Measurements from ENCODE around the gene GNPTG. TPM values are rescaled to one million over a fixed set of nuclear protein-coding genes. Genes with fewer than 3 reads are reported as not detected.

The GNPTG gene
- total and polyA plus RNA-seq, 2 of the 8 experiments (the other 6 are each of a cell fraction or from before 2014, with no cell fraction given): 26.2 to 51.2 TPM

DNA sequence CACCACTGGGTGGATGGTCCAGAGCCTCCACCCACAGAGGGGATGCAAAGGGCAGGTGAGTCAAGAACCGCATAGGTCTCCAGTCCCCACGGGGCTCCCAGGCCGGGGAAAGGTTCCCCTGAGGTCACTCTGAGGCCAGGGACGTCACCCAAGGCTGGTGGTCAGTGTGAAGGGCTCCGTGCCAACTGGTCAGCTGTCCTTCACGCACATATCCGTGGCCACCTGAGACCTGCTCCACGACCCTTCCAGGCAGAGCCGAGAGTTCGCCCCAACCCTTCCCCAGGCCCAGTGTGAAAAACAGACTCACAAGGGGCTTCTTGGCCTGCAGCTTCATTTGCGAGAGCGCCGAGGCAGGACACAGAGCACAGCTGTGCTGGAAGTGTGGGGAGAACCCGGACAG lies 2.8 kb upstream of the GNPTG start:
- Histone ChIP-seq H2BK120ac (replicated peaks; ENCODE audit: low read depth, low read length) (no peak overlapping the region), H3K56ac (replicated peaks; ENCODE audit: insufficient read length, low read depth, low read length) (no peak overlapping the region), H3K79me1 (ENCODE audit: low read depth, low read length) (peaks cover 14% of the 10 kb centered on the region), H4K5ac (ENCODE audit: insufficient read length, low read depth, low read length) (no peak overlapping the region), H3K79me2 (ENCODE audit: control insufficient read depth in 1 of 2, insufficient read depth in 2 of 2, low read length in 2 of 2) (peaks cover 0 to 29% of the 10 kb centered on the region in 2 experiments; a peak in 2 of 4 replicates), H2BK15ac (ENCODE audit: low read length) (no peak overlapping the region), H3K27ac (ENCODE audit: low read depth, low read length) (no peak overlapping the region), H3K4me1 (replicated peaks in 1 of 4; ENCODE audit: control insufficient read depth in 3 of 4, insufficient read depth in 4 of 4, low read length in 3 of 4) (peaks cover 0 to 7% (median 4%) of the 10 kb centered on the region in 4 experiments; a peak in 3 of 7 replicates), H3K9me3 (ENCODE audit: insufficient read depth in 2 of 2, low read depth in 1 of 2, low read length in 1 of 2) (no peaks in the 10 kb centered on the region), H3K27me3 (replicated peaks in 1 of 4; ENCODE audit: control insufficient read depth in 3 of 4, extremely low read depth in 1 of 4, insufficient read depth in 3 of 4, low read length in 3 of 4) (no peaks in the 10 kb centered on the region; a peak in 2 of 7 replicates), H3K36me3 (ENCODE audit: control insufficient read depth in 2 of 4, insufficient read depth in 4 of 4, low read length in 3 of 4) (peaks cover 4 to 9% (median 5%) of the 10 kb centered on the region in 4 experiments; a peak in 4 of 8 replicates), H3K18ac (ENCODE audit: extremely low read depth, low read length) (no peak overlapping the region), H2BK5ac (ENCODE audit: low read depth, low read length) (no peak overlapping the region), H4K8ac (ENCODE audit: extremely low read depth, insufficient read depth, low read length) (no peak overlapping the region), H3K4me2 (ENCODE audit: insufficient read depth in 1 of 2, low read depth in 2 of 2, low read length in 2 of 2) (no peak overlapping the region), H2BK20ac (ENCODE audit: low read length) (no peak overlapping the region), H2BK12ac (ENCODE audit: low read depth, low read length) (no peak overlapping the region), H2AK5ac (ENCODE audit: low read depth, low read length) (no peak overlapping the region), H3K4ac (replicated peaks; ENCODE audit: insufficient read length, low read depth, low read length) (no peak overlapping the region), H3K23ac (ENCODE audit: insufficient read length) (no peak overlapping the region), H3K4me3 (ENCODE audit: extremely low read depth in 1 of 4, insufficient read depth in 2 of 4, low read depth in 3 of 4, low read length in 4 of 4) (no peak overlapping the region), H3K23me2 (ENCODE audit: low read depth, low read length) (peaks cover 14% of the 10 kb centered on the region), H4K20me1 (replicated peaks in 1 of 2; ENCODE audit: control insufficient read depth in 1 of 2, insufficient read depth in 2 of 2, low read length in 2 of 2) (peaks cover 0 to 15% of the 10 kb centered on the region in 2 experiments), H3K14ac (ENCODE audit: insufficient read length) (no peak overlapping the region), H4K91ac (replicated peaks; ENCODE audit: insufficient read length, low read length) (no peak overlapping the region), H2AFZ (ENCODE audit: low read length) (no peak overlapping the region), H3K9ac (replicated peaks in 1 of 4; ENCODE audit: extremely low read depth in 1 of 4, low read depth in 3 of 4, low read length in 3 of 4) (no peak overlapping the region)
- FAIRE-seq (no peak), DNase-seq (ENCODE audit: low read depth in 1 of 2, low spot score in 2 of 2) (no peak)
- ChIA-PET POLR2A (ENCODE audit: partially characterized antibody) (interaction anchor here (0.8 to 3.0 kb wide), 5 partner anchors 13 to 395 kb away, joined by 3 to 19 read pairs (median 8); no protein-coding TSS in a partner anchor), CTCF (ENCODE audit: partially characterized antibody) (interaction anchor here (7.1 to 11.1 kb wide), 2 partner anchors 12 to 18 kb away, joined by 43 to 52 read pairs; partner anchors contain the start of gene BAIAP3)
- WGBS, 2 experiments (ENCODE audit: extremely low coverage in 1 of 2, insufficient coverage in 1 of 2, insufficient read length in 1 of 2, insufficient replicate concordance in 2 of 2, low coverage in 1 of 2, low lambda C conversion rate in 2 of 2, missing lambda C conversion rate in 1 of 2): 93% methylated on average over 13 of the region's 14 CpGs; no CpG with 5 or more reads in 1 of the 2 experiments
- TF ChIP-seq KDM5A (IDR thresholded peaks at IDR 0.05; ENCODE audit: low read length) (no peak), CREB1 (IDR thresholded peaks at IDR 0.05) (no peak), HDAC2 (IDR thresholded peaks at IDR 0.05; ENCODE audit: borderline replicate concordance in 1 of 2, low read depth in 2 of 2, low read length in 2 of 2) (no peak), BCL11A (IDR thresholded peaks at IDR 0.05; ENCODE audit: low read depth in 2 of 2, low read length in 2 of 2) (no peak), RAD21 (IDR thresholded peaks at IDR 0.05 in 1 of 2, conservative IDR thresholded peaks at IDR 0.05 in 1 of 2; ENCODE audit: low read depth in 2 of 2, low read length in 2 of 2) (no peak)
- TF ChIP-seq, protein P1, sequence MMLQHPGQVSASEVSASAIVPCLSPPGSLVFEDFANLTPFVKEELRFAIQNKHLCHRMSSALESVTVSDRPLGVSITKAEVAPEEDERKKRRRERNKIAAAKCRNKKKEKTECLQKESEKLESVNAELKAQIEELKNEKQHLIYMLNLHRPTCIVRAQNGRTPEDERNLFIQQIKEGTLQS (IDR thresholded peaks at IDR 0.05; ENCODE audit: insufficient read depth, low read depth, low read length): no peak
